NCI-H2196 (cell line): ENCODE measurements around the gene RAD17.
"Not testable (repeated sequence)": the region's sequence is repeated elsewhere in the genome, so short reads cannot be mapped to it uniquely, and the experiment has no call there.

Experiments
- DNase-seq: peaks from one replicate; lab custom pipeline; 2025; ENCODE audit not compliant: unreplicated experiment; lab: John Stamatoyannopoulos, UW

The RAD17 gene

DNA sequence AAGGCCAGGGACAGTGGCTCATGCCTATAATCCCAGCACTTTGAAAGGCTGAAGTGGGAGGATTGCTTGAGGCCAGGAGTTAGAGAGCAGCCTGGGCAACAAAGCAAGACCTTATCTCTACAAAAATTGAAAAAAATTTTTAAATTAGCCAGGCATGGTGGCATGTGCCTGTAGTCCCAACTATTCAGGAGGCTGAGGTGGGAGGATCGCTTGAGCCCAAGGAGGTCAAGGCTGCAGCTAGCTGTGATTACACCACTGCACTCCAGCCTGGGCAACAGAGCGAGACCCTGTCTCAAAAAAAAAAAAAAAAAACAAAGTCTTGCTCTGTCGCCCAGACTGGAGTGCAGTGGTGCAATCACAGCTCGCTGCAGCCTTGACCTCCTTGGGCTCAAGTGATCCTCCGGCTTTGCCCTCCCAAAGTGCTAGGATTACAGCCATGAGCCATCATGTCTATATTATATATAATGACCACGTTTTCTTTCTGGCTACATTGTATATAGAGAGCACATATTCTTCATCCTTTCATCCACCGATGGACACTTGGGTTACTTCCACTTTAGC lies 85.9 kb downstream of the RAD17 start:
- not testable (repeated sequence) for DNase-seq

DNA sequence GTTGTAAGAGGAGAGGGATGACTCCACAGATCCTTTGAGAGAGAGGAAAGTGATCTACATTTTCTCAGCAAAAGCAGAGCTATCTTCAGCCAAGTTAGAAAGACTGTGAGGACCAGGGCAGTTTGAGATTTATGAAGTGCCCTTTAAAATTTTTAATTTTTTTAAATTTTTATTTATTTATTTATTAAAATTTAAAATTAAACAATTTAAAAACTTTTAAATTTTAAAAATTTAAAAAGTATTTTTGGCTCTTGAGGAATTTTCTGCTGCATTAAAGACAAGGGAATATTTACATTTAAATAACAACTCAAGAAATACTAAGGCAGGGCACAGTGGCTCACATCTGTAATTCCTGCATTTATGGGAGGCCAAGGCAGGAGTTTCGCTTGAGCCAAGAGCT lies 92.6 kb downstream of the RAD17 start:
- no peak for DNase-seq
